HEK293 (cell line): ENCODE measurements around the gene RAP1GAP.

Experiments used
- CTCF ChIA-PET: fragments of 350-600 bp; formaldehyde crosslinking; extraction: SDS; loops from one replicate; lab custom pipeline; 2021; ENCODE audit warnings: antibody characterized with exemption; lab: Yijun Ruan, JAX
- POLR2A ChIA-PET: fragments of 300-600 bp; formaldehyde crosslinking; extraction: SDS; loops from one replicate; lab custom pipeline; 2020; ENCODE audit warnings: antibody characterized with exemption, inconsistent platforms; lab: Yijun Ruan, JAX
- H3K27ac ChIP-seq: fragments of 200-500 bp; sonication (Bioruptor generic); 2 replicates; pipeline ENCODE4 v1.5.1; 2014; ENCODE audit warnings: low read depth, low read length, control low read depth, inconsistent platforms; ENCODE audit errors: extremely low read depth
- H3K36me3 ChIP-seq, 2 experiments: fragments of 200-500 bp in 1 of 2; sonication (Bioruptor generic) in 1 of 2; 1 replicate in 1 of 2; 2 replicates in 1 of 2; pipeline ENCODE4 v1.5.1; 2014 to 2017; ENCODE audit warnings: inconsistent platforms in 2 of 2, low read length in 2 of 2; ENCODE audit not compliant: control insufficient read depth in 2 of 2, insufficient read depth in 1 of 2
- H3K4me1 ChIP-seq: fragments of 200-500 bp; sonication (Bioruptor generic); 2 replicates; pipeline ENCODE4 v1.5.1; 2014; ENCODE audit warnings: mild to moderate bottlenecking, low read length, inconsistent platforms; ENCODE audit not compliant: control insufficient read depth, insufficient read depth
- H3K4me3 ChIP-seq: 2 replicates; pipeline ENCODE4 v1.5.1; 2011; ENCODE audit warnings: low read depth, mild to moderate bottlenecking, control low read depth, low read length, moderate library complexity
- H3K9me3 ChIP-seq: fragments of 200-500 bp; sonication (Bioruptor generic); 2 replicates; pipeline ENCODE4 v1.5.1; 2014; ENCODE audit warnings: low read depth, low read length, inconsistent platforms; ENCODE audit not compliant: control insufficient read depth, insufficient read depth
- BCL11B ChIP-seq: fragments of 450-650 bp; formaldehyde crosslinking; IDR thresholded peaks from 2 replicates; pipeline ENCODE4 v1.5.1; 2016; ENCODE audit warnings: low read depth, missing biosample characterization, missing genetic modification characterization
- EGR2 ChIP-seq: fragments of 450-650 bp; formaldehyde crosslinking; IDR thresholded peaks from 2 replicates; pipeline ENCODE4 v1.5.1; 2016; ENCODE audit warnings: low read depth, missing biosample characterization, missing genetic modification characterization
- HOXC10 ChIP-seq: sonication (generic); formaldehyde crosslinking; IDR thresholded peaks from 2 replicates; pipeline ENCODE4 v1.8.1; 2023; ENCODE audit warnings: mild to moderate bottlenecking, missing genetic modification reagents
- MYNN ChIP-seq: fragments of 450-650 bp; formaldehyde crosslinking; IDR thresholded peaks from 2 replicates; pipeline ENCODE4 v1.5.1; 2016; ENCODE audit warnings: missing biosample characterization, missing genetic modification characterization, borderline replicate concordance
- REPIN1 ChIP-seq: fragments of 450-650 bp; formaldehyde crosslinking; IDR thresholded peaks from 2 replicates; pipeline ENCODE4 v1.5.1; 2017; ENCODE audit warnings: missing biosample characterization, missing genetic modification characterization, low read depth
- SCRT2 ChIP-seq: fragments of 450-650 bp; formaldehyde crosslinking; IDR thresholded peaks from 2 replicates; pipeline ENCODE4 v1.5.1; 2016; ENCODE audit warnings: missing biosample characterization, missing genetic modification characterization
- SP2 ChIP-seq: fragments of 450-650 bp; formaldehyde crosslinking; IDR thresholded peaks from 2 replicates; pipeline ENCODE4 v1.5.1; 2016; ENCODE audit warnings: missing biosample characterization, missing genetic modification characterization
- WT1 ChIP-seq: fragments of 450-650 bp; formaldehyde crosslinking; IDR thresholded peaks from 2 replicates; pipeline ENCODE4 v1.5.1; 2016; ENCODE audit warnings: missing biosample characterization, missing genetic modification characterization
- ZFHX2 ChIP-seq: fragments of 450-650 bp; formaldehyde crosslinking; conservative IDR thresholded peaks from 2 replicates; pipeline ENCODE4 v1.5.1; 2016; ENCODE audit warnings: missing biosample characterization, missing genetic modification characterization
- ZNF140 ChIP-seq: fragments of 450-650 bp; formaldehyde crosslinking; IDR thresholded peaks from 2 replicates; pipeline ENCODE4 v1.5.1; 2016; ENCODE audit warnings: missing biosample characterization, missing genetic modification characterization
- ZNF426 ChIP-seq: fragments of 450-650 bp; formaldehyde crosslinking; IDR thresholded peaks from 2 replicates; pipeline ENCODE4 v1.5.1; 2017; ENCODE audit warnings: missing biosample characterization, missing genetic modification characterization, mild to moderate bottlenecking, inconsistent platforms, moderate library complexity
- ZNF629 ChIP-seq: fragments of 450-650 bp; formaldehyde crosslinking; IDR thresholded peaks from 2 replicates; pipeline ENCODE4 v1.5.1; 2017; ENCODE audit warnings: missing biosample characterization, missing genetic modification characterization
- ZNF768 ChIP-seq: fragments of 450-650 bp; formaldehyde crosslinking; IDR thresholded peaks from 2 replicates; pipeline ENCODE4 v1.5.1; 2018; ENCODE audit warnings: missing biosample characterization, mild to moderate bottlenecking, missing genetic modification characterization
- ZXDB ChIP-seq: fragments of 450-650 bp; formaldehyde crosslinking; IDR thresholded peaks from 2 replicates; pipeline ENCODE4 v1.5.1; 2016; ENCODE audit warnings: missing biosample characterization, missing genetic modification characterization
- TF ChIP-seq, protein P1 (sequence below): fragments of 450-650 bp; formaldehyde crosslinking; IDR thresholded peaks from 2 replicates; pipeline ENCODE4 v1.5.1; 2016; ENCODE audit warnings: missing biosample characterization, missing genetic modification characterization, borderline replicate concordance
- TF ChIP-seq, protein P2 (sequence below): fragments of 450-650 bp; formaldehyde crosslinking; IDR thresholded peaks from 2 replicates; pipeline ENCODE4 v1.5.1; 2016; ENCODE audit warnings: missing biosample characterization, missing genetic modification characterization
- TF ChIP-seq, protein P3 (sequence below): fragments of 450-650 bp; formaldehyde crosslinking; IDR thresholded peaks from 2 replicates; pipeline ENCODE4 v1.5.1; 2016; ENCODE audit warnings: missing biosample characterization, missing genetic modification characterization
- TF ChIP-seq, protein P4 (sequence below): fragments of 450-650 bp; formaldehyde crosslinking; IDR thresholded peaks from 2 replicates; pipeline ENCODE4 v1.5.1; 2016; ENCODE audit warnings: missing biosample characterization, missing genetic modification characterization
- TF ChIP-seq, protein P5 (sequence below): fragments of 450-650 bp; formaldehyde crosslinking; IDR thresholded peaks from 2 replicates; pipeline ENCODE4 v1.5.1; 2016; ENCODE audit warnings: missing biosample characterization, missing genetic modification characterization

RAP1GAP gene

DNA sequence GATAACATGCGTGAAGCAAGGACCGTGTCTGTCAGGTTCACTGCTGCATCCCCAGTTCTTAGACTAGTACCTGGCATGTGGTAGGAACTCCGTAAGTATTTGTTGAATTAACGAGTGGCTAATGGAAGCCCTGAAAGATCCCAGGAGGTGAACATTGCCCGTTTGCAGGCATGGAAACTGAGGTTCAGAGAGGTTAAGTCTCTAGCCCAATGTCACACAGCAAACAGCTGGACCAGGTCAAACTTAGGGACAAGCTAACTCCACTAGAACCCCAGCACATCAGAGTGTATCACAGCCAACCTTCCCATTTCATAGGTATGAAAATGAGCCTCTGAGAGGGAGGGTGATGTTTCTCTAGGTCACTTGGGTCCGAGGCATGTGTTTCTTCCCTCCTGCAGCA, 27.6 kb downstream of the RAP1GAP start:
- no peaks in the 10 kb centered on the region for H3K9me3 ChIP-seq
- ChIA-PET POLR2A (no interaction called here), CTCF (interaction anchor here (0.6 kb wide), 1 partner anchor 17 kb away, joined by 6 read pairs; no protein-coding TSS in a partner anchor)
- H3K36me3 ChIP-seq: no peaks in the 10 kb centered on the region
- H3K27ac ChIP-seq: no peak overlapping the region
- TF ChIP-seq HOXC10 (CRISPR knock-in tag): no peak
- no peak for TF ChIP-seq MYNN
- TF ChIP-seq ZNF426 (tag by site-specific recombination): no peak
- TF ChIP-seq ZNF768: peak; percentile 93
- no peak for TF ChIP-seq BCL11B (tag by site-specific recombination)
- H3K4me1 ChIP-seq: peaks cover 5% of the 10 kb centered on the region; the same call in 1 of the 2 replicates
- no peak overlapping the region for H3K4me3 ChIP-seq

DNA sequence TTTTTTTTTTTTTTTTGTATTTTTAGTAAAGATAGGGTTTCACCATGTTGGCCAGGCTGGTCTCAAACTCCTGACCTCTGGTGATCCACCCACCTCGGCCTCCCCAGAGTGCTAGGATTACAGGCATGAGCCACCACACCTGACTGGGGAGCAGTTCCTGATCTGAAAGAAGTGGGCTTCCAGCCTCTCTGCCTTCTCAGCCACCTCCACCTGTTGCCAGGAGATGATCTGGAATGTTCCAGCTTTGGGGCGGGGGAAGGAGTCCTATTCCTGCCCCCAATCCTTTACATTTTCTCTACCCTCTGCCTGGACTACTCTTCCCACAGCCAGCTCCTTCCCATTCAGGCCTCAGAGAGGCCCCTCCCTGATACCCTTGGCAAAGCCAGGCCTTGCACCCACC, 28.1 kb downstream of the RAP1GAP start:
- Histone ChIP-seq H3K4me1 (peaks cover 5% of the 10 kb centered on the region; the same call in 1 of the 2 replicates), H3K36me3 (no peaks in the 10 kb centered on the region), H3K27ac (no peak overlapping the region), H3K4me3 (no peak overlapping the region)
- POLR2A ChIA-PET: no interaction called here
- TF ChIP-seq EGR2 (0 out of 2 replicates have a peak, but pooled peaks have one; percentile 3), ZNF629 (no peak), SCRT2 (tag by site-specific recombination) (peak; percentile 71), ZFHX2 (0 out of 2 replicates have a peak, but pooled peaks have one; percentile 4)
- TF ChIP-seq, all 188 proteins: peak for 3
- no peaks in the 10 kb centered on the region for H3K9me3 ChIP-seq
- CTCF ChIA-PET: interaction anchor here (0.6 kb wide), 1 partner anchor 18 kb away, joined by 6 read pairs; no protein-coding TSS in a partner anchor

DNA sequence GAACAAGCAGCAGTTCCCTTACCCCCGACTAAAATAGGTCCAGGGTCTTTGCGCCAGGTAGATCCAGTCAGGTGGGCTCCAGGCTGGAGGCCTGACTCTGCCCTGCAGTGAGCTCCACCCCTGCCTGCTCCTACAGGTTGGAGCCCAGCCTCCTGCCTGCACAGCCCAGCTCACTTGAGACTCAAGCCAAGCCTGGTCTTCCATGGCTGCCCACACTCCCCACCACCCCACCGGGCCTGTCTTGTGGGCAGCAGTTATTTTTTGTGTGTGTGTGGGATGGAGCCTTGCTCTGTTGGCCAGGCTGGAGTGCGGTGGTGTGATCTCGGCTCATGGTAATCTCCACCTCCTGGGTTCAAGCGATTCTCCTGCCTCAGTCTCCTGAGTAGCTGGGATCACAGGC, 28.5 kb downstream of the RAP1GAP start:
- peaks cover 5% of the 10 kb centered on the region; the same call in 1 of the 2 replicates for H3K4me1 ChIP-seq
- no peak overlapping the region for H3K27ac ChIP-seq
- ChIA-PET POLR2A (no interaction called here), CTCF (interaction anchor here (0.6 to 1.2 kb wide), 2 partner anchors 45 to 1518 kb away, joined by 3 to 6 read pairs; no protein-coding TSS in a partner anchor)
- H3K36me3 ChIP-seq: no peaks in the 10 kb centered on the region
- H3K4me3 ChIP-seq: no peak overlapping the region
- no peaks in the 10 kb centered on the region for H3K9me3 ChIP-seq
- TF ChIP-seq, protein P1, sequence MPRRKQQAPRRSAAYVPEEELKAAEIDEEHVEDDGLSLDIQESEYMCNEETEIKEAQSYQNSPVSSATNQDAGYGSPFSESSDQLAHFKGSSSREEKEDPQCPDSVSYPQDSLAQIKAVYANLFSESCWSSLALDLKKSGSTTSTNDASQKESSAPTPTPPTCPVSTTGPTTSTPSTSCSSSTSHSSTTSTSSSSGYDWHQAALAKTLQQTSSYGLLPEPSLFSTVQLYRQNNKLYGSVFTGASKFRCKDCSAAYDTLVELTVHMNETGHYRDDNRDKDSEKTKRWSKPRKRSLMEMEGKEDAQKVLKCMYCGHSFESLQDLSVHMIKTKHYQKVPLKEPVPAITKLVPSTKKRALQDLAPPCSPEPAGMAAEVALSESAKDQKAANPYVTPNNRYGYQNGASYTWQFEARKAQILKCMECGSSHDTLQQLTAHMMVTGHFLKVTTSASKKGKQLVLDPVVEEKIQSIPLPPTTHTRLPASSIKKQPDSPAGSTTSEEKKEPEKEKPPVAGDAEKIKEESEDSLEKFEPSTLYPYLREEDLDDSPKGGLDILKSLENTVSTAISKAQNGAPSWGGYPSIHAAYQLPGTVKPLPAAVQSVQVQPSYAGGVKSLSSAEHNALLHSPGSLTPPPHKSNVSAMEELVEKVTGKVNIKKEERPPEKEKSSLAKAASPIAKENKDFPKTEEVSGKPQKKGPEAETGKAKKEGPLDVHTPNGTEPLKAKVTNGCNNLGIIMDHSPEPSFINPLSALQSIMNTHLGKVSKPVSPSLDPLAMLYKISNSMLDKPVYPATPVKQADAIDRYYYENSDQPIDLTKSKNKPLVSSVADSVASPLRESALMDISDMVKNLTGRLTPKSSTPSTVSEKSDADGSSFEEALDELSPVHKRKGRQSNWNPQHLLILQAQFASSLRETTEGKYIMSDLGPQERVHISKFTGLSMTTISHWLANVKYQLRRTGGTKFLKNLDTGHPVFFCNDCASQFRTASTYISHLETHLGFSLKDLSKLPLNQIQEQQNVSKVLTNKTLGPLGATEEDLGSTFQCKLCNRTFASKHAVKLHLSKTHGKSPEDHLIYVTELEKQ (tag by site-specific recombination): no peak
- TF ChIP-seq, protein P2, sequence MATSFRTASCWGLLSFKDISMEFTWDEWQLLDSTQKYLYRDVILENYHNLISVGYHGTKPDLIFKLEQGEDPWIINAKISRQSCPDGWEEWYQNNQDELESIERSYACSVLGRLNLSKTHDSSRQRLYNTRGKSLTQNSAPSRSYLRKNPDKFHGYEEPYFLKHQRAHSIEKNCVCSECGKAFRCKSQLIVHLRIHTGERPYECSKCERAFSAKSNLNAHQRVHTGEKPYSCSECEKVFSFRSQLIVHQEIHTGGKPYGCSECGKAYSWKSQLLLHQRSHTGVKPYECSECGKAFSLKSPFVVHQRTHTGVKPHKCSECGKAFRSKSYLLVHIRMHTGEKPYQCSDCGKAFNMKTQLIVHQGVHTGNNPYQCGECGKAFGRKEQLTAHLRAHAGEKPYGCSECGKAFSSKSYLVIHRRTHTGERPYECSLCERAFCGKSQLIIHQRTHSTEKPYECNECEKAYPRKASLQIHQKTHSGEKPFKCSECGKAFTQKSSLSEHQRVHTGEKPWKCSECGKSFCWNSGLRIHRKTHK: no peak
- TF ChIP-seq, protein P3, sequence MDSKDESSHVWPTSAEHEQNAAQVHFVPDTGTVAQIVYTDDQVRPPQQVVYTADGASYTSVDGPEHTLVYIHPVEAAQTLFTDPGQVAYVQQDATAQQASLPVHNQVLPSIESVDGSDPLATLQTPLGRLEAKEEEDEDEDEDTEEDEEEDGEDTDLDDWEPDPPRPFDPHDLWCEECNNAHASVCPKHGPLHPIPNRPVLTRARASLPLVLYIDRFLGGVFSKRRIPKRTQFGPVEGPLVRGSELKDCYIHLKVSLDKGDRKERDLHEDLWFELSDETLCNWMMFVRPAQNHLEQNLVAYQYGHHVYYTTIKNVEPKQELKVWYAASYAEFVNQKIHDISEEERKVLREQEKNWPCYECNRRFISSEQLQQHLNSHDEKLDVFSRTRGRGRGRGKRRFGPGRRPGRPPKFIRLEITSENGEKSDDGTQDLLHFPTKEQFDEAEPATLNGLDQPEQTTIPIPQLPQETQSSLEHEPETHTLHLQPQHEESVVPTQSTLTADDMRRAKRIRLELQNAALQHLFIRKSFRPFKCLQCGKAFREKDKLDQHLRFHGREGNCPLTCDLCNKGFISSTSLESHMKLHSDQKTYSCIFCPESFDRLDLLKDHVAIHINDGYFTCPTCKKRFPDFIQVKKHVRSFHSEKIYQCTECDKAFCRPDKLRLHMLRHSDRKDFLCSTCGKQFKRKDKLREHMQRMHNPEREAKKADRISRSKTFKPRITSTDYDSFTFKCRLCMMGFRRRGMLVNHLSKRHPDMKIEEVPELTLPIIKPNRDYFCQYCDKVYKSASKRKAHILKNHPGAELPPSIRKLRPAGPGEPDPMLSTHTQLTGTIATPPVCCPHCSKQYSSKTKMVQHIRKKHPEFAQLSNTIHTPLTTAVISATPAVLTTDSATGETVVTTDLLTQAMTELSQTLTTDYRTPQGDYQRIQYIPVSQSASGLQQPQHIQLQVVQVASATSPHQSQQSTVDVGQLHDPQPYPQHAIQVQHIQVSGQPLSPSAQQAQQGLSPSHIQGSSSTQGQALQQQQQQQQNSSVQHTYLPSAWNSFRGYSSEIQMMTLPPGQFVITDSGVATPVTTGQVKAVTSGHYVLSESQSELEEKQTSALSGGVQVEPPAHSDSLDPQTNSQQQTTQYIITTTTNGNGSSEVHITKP: no peak
- TF ChIP-seq REPIN1 (tag by site-specific recombination): no peak
- no peak for TF ChIP-seq ZNF140 (tag by site-specific recombination)
- TF ChIP-seq, protein P4, sequence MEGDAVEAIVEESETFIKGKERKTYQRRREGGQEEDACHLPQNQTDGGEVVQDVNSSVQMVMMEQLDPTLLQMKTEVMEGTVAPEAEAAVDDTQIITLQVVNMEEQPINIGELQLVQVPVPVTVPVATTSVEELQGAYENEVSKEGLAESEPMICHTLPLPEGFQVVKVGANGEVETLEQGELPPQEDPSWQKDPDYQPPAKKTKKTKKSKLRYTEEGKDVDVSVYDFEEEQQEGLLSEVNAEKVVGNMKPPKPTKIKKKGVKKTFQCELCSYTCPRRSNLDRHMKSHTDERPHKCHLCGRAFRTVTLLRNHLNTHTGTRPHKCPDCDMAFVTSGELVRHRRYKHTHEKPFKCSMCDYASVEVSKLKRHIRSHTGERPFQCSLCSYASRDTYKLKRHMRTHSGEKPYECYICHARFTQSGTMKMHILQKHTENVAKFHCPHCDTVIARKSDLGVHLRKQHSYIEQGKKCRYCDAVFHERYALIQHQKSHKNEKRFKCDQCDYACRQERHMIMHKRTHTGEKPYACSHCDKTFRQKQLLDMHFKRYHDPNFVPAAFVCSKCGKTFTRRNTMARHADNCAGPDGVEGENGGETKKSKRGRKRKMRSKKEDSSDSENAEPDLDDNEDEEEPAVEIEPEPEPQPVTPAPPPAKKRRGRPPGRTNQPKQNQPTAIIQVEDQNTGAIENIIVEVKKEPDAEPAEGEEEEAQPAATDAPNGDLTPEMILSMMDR (tag by site-specific recombination): no peak
- no peak for TF ChIP-seq SP2
- no peak for TF ChIP-seq WT1
- peak; percentile 94 for TF ChIP-seq EGR2
- no peak for TF ChIP-seq ZXDB (tag by site-specific recombination)
- TF ChIP-seq ZFHX2: peak; percentile 93
- TF ChIP-seq, protein P5, sequence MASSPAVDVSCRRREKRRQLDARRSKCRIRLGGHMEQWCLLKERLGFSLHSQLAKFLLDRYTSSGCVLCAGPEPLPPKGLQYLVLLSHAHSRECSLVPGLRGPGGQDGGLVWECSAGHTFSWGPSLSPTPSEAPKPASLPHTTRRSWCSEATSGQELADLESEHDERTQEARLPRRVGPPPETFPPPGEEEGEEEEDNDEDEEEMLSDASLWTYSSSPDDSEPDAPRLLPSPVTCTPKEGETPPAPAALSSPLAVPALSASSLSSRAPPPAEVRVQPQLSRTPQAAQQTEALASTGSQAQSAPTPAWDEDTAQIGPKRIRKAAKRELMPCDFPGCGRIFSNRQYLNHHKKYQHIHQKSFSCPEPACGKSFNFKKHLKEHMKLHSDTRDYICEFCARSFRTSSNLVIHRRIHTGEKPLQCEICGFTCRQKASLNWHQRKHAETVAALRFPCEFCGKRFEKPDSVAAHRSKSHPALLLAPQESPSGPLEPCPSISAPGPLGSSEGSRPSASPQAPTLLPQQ: no peak
